Measurements from ENCODE around the gene CAPN9. TPM values are rescaled to one million over a fixed set of nuclear protein-coding genes. Genes with fewer than 3 reads are reported as not detected.

The CAPN9 gene, protein sequence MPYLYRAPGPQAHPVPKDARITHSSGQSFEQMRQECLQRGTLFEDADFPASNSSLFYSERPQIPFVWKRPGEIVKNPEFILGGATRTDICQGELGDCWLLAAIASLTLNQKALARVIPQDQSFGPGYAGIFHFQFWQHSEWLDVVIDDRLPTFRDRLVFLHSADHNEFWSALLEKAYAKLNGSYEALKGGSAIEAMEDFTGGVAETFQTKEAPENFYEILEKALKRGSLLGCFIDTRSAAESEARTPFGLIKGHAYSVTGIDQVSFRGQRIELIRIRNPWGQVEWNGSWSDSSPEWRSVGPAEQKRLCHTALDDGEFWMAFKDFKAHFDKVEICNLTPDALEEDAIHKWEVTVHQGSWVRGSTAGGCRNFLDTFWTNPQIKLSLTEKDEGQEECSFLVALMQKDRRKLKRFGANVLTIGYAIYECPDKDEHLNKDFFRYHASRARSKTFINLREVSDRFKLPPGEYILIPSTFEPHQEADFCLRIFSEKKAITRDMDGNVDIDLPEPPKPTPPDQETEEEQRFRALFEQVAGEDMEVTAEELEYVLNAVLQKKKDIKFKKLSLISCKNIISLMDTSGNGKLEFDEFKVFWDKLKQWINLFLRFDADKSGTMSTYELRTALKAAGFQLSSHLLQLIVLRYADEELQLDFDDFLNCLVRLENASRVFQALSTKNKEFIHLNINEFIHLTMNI
- not detected in 2 replicates for total RNA-seq

DNA sequence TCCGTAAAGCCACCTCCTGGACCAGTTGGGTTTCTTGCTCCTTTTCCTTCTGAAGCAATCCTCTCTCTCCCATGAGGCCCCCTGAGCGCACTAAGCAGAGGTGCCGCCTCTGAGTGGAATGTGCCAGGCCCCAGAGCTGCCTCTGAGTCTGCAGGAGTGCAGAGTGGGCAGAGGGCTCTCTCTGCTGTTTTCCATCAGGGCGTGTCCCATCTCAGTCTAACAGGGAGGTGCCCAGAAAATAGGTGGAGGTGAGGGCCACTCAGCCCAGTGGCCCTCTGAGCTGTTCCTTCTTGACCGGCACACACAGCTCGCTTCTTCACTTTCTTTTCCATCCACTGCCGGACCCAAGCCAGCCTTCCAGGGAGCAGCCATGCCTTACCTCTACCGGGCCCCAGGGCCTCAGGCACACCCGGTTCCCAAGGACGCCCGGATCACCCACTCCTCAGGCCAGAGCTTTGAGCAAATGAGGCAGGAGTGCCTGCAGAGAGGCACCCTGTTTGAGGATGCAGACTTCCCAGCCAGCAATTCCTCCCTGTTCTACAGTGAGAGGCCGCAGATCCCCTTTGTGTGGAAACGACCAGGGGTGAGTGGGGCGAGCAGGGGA is at the start of gene CAPN9:
Gene CAPN9 (plus strand): TSS at position 262 of the 604 bp plus-strand sequence. CDS start 109 bp downstream, at position 371.

DNA sequence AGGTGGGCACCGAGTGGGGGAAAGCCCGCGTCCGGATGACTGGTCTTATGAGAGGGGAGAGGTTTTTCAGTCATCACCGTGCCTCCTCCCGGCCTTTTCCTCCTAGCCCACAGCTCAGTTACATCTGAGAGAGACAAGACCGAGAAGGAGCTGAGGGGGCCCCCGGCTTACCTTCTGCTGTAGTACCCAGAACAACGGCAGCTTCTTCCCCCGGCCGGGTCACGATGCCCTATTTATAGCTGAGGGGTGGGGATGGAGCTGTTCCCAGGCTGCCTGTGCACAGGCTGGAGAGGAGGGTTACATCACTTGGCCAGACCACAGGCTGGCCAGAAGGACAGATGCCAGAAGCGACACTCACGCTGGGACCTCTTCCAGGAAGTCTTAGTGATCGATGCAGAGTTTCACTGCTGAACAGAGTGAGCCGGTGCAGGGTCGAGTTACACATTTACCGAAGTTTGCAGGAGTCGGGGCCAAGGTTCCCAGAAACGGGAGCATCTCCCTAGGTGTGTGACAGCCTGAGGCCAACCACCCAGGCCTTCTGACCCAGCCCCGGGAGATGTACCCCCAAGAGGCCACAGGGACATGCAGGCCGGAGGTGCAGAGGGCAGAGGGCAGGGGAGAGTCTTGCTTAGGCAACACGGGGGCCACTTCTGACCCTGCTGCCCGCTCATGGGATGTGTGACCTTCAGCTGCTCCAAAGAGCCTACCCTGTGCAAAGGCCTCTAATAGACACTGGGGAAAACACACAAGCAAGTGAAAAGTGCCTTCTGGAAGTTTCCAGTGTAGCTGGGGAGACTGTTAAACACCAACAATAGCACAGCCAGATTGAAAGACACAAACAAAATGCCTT is 33.0 kb upstream of the CAPN9 start, which contains the start of gene AGT:
Gene AGT (minus strand): TSS at position 208 of the 850 bp plus-strand sequence. CDS start 3,299 bp downstream, outside the sequence.

Other genes with a start within 250 kb of the CAPN9 start
- 16.3 and 20.3 TPM in 2 replicates for gene COG2, start 104.9 kb upstream of the CAPN9 start, total RNA-seq
- 0.19 and 5.4 TPM in 2 replicates for gene AGT, start 33.3 kb upstream of the CAPN9 start, total RNA-seq
- gene C1orf198, start 121.1 kb downstream of the CAPN9 start, total RNA-seq, result 43.1 and 100 TPM in 2 replicates
- 14.4 and 23.4 TPM in 2 replicates for gene TTC13, start 231.5 kb downstream of the CAPN9 start, total RNA-seq
- 14.9 and 20.1 TPM in 2 replicates for gene ARV1, start 231.7 kb downstream of the CAPN9 start, total RNA-seq